ENCODE results near the gene CD300LD.
"Not testable (repeated sequence)": the region's sequence is repeated elsewhere in the genome, so short reads cannot be mapped to it uniquely, and the experiment has no call there.

Gene CD300LD

DNA sequence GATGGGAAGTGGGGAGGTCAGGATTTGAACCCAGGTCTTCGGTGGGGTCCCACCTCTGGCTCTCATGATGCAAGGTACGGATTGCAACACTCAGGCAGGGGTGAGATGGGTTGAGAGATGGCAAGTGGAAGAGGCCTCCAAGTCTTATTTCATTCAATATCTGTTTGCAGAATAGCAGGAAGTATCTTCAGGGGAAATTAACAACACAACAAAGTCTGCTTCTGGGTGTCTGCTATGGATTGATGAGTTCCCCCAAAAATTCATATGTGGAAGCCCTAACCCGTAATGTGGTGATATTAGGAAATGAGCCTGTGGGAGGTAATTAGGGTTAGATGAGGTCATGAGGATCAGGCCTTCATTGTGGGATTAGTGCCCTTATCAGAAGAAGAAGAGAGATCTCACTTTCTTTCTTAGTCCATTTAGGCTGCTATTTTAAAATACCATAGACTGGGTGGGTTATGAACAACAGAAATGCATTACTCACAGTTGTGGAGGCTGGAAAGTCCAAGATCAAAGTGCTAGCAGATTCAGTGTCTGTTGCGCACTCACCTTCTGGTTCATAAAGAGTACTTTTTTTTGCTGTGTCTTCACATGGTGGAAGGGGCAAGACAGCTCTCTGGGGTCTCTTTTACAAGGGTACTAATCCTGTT lies 20.3 kb downstream of the CD300LD start:
- H3K4me3 ChIP-seq (ENCODE audit: low read length) = no peak overlapping the region
- no peak overlapping the region for H3K27ac ChIP-seq (ENCODE audit: low read depth, low read length)
- no peak overlapping the region for H3K9ac ChIP-seq (ENCODE audit: low read depth, low read length)
- H3K27me3 ChIP-seq (ENCODE audit: insufficient read depth, low read length) = no peaks in the 10 kb centered on the region
- H3K9me3 ChIP-seq (ENCODE audit: insufficient read depth, low read depth, low read length) = no peaks in the 10 kb centered on the region
- no peaks in the 10 kb centered on the region; the same call in 1 of the 2 replicates for H3K4me1 ChIP-seq (ENCODE audit: insufficient read depth, low read length)
- 94% methylated on average over 4 of the region's 4 CpGs for WGBS
- H3K36me3 ChIP-seq (ENCODE audit: insufficient read depth, low read length) = no peaks in the 10 kb centered on the region

DNA sequence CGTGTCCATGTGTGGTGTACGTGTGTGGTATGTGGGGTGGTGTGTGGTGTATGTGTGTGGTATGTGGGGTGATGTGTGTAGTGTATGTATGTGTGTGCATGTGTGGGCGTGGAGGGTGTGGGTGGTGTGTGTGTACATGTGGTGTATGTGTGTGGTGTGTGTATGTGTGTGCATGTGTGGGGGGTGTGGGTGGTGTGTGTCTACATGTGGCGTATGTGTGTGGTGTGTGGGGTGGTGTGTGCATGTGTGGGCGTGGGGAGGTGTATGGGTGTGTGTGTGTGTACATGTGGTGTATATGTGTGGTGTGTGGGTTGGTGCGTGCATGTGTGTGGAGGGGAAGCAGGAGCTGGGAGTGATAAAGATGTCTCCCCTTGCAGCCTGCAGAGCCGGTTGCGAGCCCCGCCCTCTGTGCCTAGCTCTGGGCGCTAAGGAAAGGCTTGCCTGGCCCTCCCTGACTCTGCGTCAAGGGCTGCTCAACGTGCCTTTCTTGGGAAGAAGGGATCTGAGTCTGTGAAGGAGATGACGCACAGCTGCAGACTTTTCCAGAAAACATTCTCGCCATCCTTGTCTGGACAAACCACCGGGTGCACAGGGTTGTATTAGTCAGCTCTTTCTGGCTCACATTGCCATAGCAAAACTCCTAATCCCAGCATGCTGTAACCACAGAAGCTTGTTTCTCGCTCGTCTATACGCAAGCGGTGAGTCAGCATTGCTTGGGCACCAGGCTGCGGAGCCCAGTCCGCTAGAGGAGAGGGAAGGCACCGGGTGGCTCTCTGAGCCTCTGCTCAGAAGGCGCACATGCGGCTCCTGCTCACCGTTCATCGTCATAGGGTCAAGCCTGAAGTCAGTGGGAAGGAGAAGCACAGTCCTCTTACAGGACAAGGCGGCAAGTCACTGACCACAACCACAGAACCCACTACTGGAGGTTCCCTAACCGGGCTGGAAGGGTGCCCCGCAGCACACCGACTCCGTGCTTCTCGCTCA lies 22.8 kb downstream of the CD300LD start:
- Histone ChIP-seq H3K36me3 (ENCODE audit: insufficient read depth, low read length) (no peaks in the 10 kb centered on the region), H3K27me3 (ENCODE audit: insufficient read depth, low read length) (no peaks in the 10 kb centered on the region), H3K9ac (ENCODE audit: low read depth, low read length) (no peak overlapping the region), H3K4me3 (ENCODE audit: low read length) (no peak overlapping the region), H3K27ac (ENCODE audit: low read depth, low read length) (no peak overlapping the region), H3K4me1 (ENCODE audit: insufficient read depth, low read length) (no peaks in the 10 kb centered on the region), H3K9me3 (ENCODE audit: insufficient read depth, low read depth, low read length) (no peaks in the 10 kb centered on the region)
- WGBS = 83% methylated on average over 32 of the region's 32 CpGs

DNA sequence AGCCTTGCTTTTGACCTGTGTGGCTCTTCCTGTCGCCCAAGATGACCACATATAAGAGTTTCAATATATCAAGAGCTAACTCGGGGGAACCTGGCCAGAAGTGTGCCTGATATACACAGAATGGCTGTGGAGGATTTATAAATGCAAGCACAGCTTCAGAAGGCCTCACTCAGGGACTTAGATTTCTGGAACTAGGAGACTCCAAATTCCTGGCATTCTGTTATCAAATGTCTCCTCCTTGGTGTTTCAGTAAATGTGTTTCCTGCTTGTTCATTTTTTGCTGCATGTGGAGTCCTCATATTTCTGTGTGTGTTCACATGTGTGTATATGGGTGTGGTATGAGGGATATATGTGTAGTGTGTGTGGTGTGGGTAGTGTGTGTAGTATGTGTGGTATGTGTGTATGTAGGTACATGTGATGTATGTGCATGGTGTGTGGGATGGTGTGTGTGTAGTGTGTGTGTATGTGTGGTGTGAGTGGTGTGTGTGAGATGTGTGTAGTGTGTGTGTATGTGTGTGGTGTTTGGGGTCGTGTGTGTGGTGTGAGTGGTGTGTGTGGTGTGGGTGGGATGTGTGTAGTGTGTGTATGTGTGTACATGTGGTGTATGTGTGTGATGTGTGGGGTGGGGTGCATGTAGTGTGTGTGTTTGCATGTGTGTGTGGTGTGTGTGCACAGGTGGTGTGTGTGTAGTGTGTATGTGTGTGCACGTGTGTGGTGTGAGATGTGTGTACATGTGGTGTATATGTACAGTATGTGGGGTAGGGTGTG lies 23.8 kb downstream of the CD300LD start:
- Histone ChIP-seq H3K9me3 (ENCODE audit: insufficient read depth, low read depth, low read length) (no peaks in the 10 kb centered on the region), H3K36me3 (ENCODE audit: insufficient read depth, low read length) (no peaks in the 10 kb centered on the region), H3K27me3 (ENCODE audit: insufficient read depth, low read length) (no peaks in the 10 kb centered on the region), H3K9ac (ENCODE audit: low read depth, low read length) (no peak overlapping the region), H3K4me1 (ENCODE audit: insufficient read depth, low read length) (no peaks in the 10 kb centered on the region), H3K4me3 (ENCODE audit: low read length) (no peak overlapping the region), H3K27ac (ENCODE audit: low read depth, low read length) (no peak overlapping the region)
- WGBS = 93% methylated on average over 4 of the region's 4 CpGs

DNA sequence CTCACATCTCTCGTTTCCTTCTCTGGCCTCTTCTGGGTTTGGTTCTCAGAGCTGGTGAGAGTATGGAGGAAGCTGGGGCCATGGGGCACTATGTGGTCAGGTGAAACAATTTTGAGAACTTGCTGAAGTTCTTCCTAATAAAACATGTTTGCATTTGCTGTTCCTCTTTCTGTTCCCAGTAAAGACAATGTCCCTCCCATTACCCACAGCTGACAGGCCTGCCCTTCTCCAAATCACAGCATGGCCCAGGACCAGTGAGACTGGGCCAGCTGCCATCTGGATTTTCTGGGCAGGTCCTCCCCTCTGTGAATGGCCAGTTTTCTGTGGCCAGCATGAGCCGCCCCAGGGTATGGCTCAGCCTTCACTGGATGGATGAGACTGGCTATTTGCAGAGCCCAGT lies 24.7 kb downstream of the CD300LD start, which contains the start of gene CD300H:
Gene CD300H, minus strand, starts transcription at position 113 of the 400 bp plus-strand sequence.
- Histone ChIP-seq H3K4me3 (ENCODE audit: low read length) (no peak within 1 kb of the TSS), H3K4me1 (ENCODE audit: insufficient read depth, low read length) (no peaks in the 10 kb centered on the region), H3K27me3 (ENCODE audit: insufficient read depth, low read length) (no peaks in the 10 kb centered on the region), H3K9me3 (ENCODE audit: insufficient read depth, low read depth, low read length) (no peaks in the 10 kb centered on the region), H3K9ac (ENCODE audit: low read depth, low read length) (no peak within 1 kb of the TSS), H3K36me3 (ENCODE audit: insufficient read depth, low read length) (no peaks in the 10 kb centered on the region), H3K27ac (ENCODE audit: low read depth, low read length) (no peak within 1 kb of the TSS)
- 91% methylated on average over 2 of the region's 2 CpGs for WGBS

DNA sequence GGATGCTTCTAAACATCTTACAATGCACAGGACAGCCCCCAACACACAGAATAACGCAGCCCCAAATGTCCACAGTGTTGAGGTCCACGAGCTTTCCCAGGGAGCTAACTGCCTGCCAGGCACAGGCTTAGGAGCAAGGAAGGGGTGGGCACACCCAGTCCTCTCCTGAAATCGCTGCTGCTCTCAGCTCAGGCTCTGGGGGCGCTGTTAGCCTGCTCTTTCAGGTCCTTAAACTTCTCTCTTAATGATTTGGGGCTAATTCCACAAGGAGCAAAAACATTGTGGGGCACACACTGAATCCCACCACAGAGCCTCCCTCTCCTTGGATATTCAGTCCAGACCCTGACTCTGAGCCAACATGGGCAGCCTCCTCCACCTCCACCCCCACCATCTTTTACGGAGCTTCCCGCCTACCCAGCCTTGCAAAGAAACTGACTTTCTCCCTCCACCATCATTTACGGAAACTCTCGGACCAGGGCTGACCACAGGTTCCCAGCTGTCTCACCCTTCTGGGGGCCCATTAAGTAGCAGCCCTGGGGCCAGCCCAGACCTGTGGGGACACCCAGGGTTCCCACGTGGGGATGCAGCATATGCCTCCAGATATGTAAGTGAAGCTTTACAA lies 25.8 kb downstream of the CD300LD start:
- H3K36me3 ChIP-seq (ENCODE audit: insufficient read depth, low read length) = no peaks in the 10 kb centered on the region
- no peaks in the 10 kb centered on the region for H3K27me3 ChIP-seq (ENCODE audit: insufficient read depth, low read length)
- H3K27ac ChIP-seq (ENCODE audit: low read depth, low read length) = no peak overlapping the region
- WGBS = 49% methylated on average over 9 of the region's 9 CpGs
- H3K4me1 ChIP-seq (ENCODE audit: insufficient read depth, low read length) = no peaks in the 10 kb centered on the region
- H3K9ac ChIP-seq (ENCODE audit: low read depth, low read length) = no peak overlapping the region
- H3K4me3 ChIP-seq (ENCODE audit: low read length) = no peak overlapping the region
- H3K9me3 ChIP-seq (ENCODE audit: insufficient read depth, low read depth, low read length) = no peaks in the 10 kb centered on the region

DNA sequence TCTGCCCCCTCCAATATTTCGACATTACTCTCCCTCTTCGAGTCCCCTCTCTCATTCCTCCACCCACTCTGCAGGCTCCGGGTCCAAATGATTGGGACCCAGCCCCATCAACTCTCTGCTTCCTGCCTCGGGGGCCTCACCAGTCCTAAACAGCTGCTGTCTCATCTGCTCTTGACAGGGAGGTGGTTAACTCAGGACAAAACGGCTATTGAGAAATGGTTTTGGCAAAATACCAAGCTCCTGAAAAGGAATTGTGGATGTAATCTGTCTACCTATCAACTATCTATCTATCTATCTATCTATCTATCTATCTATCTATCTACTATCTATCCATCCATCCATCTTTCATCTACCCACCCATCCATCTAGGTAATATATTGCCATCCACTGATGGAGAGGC lies 27.0 kb downstream of the CD300LD start:
- no peak overlapping the region for H3K4me3 ChIP-seq (ENCODE audit: low read length)
- 87% methylated on average over 5 of the region's 5 CpGs for WGBS
- no peak overlapping the region for H3K27ac ChIP-seq (ENCODE audit: low read depth, low read length)
- no peaks in the 10 kb centered on the region for H3K27me3 ChIP-seq (ENCODE audit: insufficient read depth, low read length)
- H3K9me3 ChIP-seq (ENCODE audit: insufficient read depth, low read depth, low read length) = no peaks in the 10 kb centered on the region
- H3K9ac ChIP-seq (ENCODE audit: low read depth, low read length) = no peak overlapping the region
- H3K4me1 ChIP-seq (ENCODE audit: insufficient read depth, low read length) = no peaks in the 10 kb centered on the region
- no peaks in the 10 kb centered on the region for H3K36me3 ChIP-seq (ENCODE audit: insufficient read depth, low read length)

DNA sequence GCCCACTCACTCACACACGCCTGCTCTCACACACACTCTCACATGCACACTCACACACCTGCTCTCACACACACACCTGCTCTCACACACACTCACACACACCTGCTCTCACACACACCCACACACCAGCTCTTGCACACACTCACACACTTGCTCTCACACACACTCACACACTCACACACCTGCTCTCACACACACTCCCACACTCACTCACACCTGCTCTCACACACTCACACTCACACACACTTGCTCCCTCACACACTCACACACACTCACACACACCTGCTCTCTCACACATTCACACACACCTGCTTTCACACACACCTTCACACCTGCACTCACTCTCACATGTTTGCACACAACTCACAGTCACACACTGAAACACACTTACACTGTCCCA lies 28.7 kb downstream of the CD300LD start:
- no peak overlapping the region for H3K27ac ChIP-seq (ENCODE audit: low read depth, low read length)
- H3K9me3 ChIP-seq (ENCODE audit: insufficient read depth, low read depth, low read length) = 0 out of 2 replicates have a peak, but pooled peaks cover under 1% of the 10 kb centered on the region
- 92% methylated on average over 1 of the region's 1 CpG for WGBS
- H3K9ac ChIP-seq (ENCODE audit: low read depth, low read length) = no peak overlapping the region
- no peaks in the 10 kb centered on the region for H3K27me3 ChIP-seq (ENCODE audit: insufficient read depth, low read length)
- H3K4me3 ChIP-seq (ENCODE audit: low read length) = no peak overlapping the region
- H3K4me1 ChIP-seq (ENCODE audit: insufficient read depth, low read length) = no peaks in the 10 kb centered on the region
- H3K36me3 ChIP-seq (ENCODE audit: insufficient read depth, low read length) = no peaks in the 10 kb centered on the region

DNA sequence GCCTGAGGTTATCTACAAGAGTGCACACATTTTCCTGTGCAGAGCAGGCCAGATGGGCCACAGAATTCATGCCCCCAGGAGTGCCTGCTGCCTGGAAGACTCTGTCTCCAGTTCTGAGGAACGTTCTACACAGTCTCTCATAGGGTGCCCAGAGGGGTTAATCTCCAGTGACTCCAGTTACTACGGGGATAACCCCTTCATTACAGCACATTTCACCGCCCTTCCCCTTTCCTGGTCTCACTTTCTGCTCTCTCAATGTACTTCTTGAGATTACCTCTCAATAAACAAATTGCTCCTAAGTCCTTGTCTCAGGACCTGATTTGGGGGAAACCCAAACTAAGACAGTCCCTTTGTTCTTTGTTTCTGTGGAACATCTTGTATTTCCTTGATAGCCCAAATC lies 30.5 kb downstream of the CD300LD start:
- 84% methylated on average over 3 of the region's 3 CpGs for WGBS
- H3K4me1 ChIP-seq (ENCODE audit: insufficient read depth, low read length) = no peaks in the 10 kb centered on the region

DNA sequence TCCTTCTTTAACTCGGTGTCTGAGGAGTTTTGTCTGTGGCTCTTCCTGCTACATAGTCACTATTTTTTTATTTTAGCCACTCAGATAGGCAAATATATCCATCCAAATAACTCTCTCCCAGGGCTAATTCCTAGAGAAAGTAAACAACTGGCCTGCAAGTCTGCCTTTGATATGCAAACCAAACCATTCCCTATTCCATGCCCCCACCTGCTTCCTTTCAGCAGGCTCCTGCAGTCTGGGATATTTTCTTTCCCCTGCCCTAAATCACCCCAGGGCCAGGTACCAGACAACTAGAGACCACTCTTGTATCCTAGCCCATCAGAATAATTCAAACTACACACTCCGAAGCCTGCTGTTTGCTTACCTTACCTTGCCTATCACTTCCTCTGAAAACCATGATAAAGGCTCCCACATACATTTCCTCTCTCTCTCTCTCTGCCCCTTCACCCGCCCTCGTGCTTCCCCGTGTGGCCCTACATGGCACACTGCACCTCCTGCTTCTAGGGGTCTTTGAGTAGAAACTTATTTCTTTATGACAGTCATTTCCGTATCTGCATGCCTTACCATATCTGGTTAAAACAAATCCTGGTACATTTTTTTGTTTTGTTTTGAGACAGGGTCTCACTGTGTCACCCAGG lies 33.1 kb downstream of the CD300LD start:
- H3K4me1 ChIP-seq (ENCODE audit: insufficient read depth, low read length) = no peaks in the 10 kb centered on the region
- no peaks in the 10 kb centered on the region for H3K36me3 ChIP-seq (ENCODE audit: insufficient read depth, low read length)
- no peak overlapping the region for H3K27ac ChIP-seq (ENCODE audit: low read depth, low read length)
- WGBS = 78% methylated on average over 6 of the region's 6 CpGs
- H3K4me3 ChIP-seq (ENCODE audit: low read length) = no peak overlapping the region
- H3K9me3 ChIP-seq (ENCODE audit: insufficient read depth, low read depth, low read length) = 0 out of 2 replicates have a peak, but pooled peaks cover 3% of the 10 kb centered on the region
- no peaks in the 10 kb centered on the region for H3K27me3 ChIP-seq (ENCODE audit: insufficient read depth, low read length)
- H3K9ac ChIP-seq (ENCODE audit: low read depth, low read length) = no peak overlapping the region

More for the DNA sequence above, 30.5 kb downstream of the CD300LD start:
- Histone ChIP-seq H3K27ac (ENCODE audit: low read depth, low read length) (no peak overlapping the region), H3K9ac (ENCODE audit: low read depth, low read length) (no peak overlapping the region), H3K36me3 (ENCODE audit: insufficient read depth, low read length) (no peaks in the 10 kb centered on the region), H3K27me3 (ENCODE audit: insufficient read depth, low read length) (no peaks in the 10 kb centered on the region), H3K4me3 (ENCODE audit: low read length) (no peak overlapping the region), H3K9me3 (ENCODE audit: insufficient read depth, low read depth, low read length) (0 out of 2 replicates have a peak, but pooled peaks cover 3% of the 10 kb centered on the region)

DNA sequence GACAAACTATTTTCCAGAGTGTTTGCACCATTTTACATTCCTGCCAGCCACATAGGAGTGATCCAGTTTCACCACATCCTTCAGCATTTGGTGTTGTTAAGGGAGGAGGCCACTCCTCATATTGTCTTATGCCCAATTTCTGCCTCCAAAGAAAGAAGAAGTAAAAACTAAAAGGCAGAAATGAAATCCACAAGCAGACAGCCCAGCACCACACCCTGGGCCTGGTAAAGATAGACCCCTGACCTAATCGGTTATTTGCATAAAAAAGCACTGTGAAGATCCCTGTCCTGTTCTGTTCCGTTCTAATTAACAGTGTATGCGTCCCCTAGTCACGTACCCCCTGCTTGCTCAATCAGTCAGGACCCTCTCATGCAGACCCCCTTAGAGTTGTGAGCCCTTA lies 33.7 kb downstream of the CD300LD start:
- WGBS = 66% methylated on average over 4 of the region's 4 CpGs
- not testable (repeated sequence) for H3K4me1 ChIP-seq (ENCODE audit: insufficient read depth, low read length); H3K36me3 ChIP-seq (ENCODE audit: insufficient read depth, low read length); H3K9ac ChIP-seq (ENCODE audit: low read depth, low read length); H3K9me3 ChIP-seq (ENCODE audit: insufficient read depth, low read depth, low read length); H3K4me3 ChIP-seq (ENCODE audit: low read length); H3K27ac ChIP-seq (ENCODE audit: low read depth, low read length); H3K27me3 ChIP-seq (ENCODE audit: insufficient read depth, low read length)

All from HUES64 (cell line).